IPS-11a (cell line): ENCODE data around the gene C12orf76.

Source experiments
- H3K4me3 ChIP-seq: one replicate; pipeline ENCODE4 v1.5.1; 2013; ENCODE audit warnings: low read depth, low read length, control low read depth

The C12orf76 gene

DNA sequence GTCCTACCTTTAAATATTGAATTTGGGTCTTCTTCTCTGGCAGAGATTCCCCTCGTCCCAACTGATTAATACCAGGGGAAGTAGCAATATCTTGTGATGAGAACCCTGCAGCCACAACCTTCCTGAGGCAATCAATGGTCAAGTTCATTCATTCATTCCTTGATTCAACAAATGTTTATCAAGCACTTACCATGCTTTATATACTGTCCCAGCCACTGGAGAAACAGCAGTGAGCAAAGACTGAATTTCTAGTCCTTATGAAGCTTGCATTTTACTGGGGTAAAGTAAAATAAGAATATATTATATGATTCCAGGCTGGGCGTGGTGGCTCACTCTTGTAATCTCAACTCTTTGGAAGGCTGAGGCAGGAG, 51.9 kb downstream of the C12orf76 start:
- H3K4me3 ChIP-seq: peak overlapping the region; percentile 87

DNA sequence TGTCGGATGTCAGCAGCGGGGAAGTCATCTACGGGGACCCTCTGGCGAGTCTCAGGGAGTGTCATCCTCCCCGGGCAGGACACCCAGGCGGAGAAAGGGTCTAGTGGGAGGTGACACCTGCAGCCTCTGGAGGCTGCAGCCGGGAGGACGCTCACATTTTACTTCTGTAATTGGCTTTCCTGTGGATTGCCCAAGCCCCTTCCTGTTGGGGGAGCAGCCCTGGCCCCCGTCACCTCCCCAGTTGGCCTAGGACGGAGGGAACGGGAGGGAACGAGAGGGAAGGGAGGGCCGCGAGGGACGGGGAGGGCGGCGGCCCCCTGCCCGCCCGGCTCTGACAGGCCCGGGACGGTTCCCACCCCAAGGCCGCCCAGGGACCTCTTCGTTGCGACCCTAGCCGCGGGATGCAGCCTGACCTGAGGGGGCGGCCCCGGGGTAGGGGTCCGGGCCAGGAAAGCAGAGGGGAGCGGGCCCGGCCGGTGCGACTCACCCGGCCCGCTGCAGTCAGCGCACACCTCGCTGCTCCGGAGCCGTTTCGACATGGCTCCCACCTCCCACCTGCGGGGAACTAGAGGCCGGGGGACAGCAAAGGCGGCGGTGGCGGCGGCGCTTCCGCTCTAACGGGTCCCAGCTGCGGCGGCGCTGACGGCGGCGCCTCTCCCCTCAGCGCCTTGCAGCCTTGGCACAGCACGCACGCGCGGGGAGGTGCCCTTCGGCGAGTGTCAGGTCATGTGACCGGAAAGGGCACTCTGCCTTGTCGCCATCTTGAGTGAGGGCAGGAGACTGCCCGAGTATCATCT, 52.4 kb downstream of the C12orf76 start, which contains the start of gene GIT2:
GIT2 (minus strand) TSS at position 683 of the 797 bp plus-strand sequence; CDS start at position 539, 144 bp downstream.
- H3K4me3 ChIP-seq: peak within 1 kb of the TSS; percentile 87

DNA sequence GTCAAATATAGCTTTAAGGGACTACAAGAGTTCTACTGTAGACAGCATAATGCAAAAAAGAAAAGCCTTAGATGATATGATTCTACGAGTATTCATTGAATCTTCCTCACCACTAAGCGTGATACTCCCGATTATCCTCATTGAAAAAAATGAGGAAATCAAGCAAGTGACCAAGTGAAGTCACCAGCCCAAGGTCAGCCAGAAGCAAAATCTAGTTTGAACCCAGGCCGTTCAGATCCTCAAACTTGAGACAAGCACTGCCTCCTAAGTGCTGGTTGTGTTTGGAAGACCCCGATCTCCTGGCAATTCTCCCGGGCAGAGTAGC, 53.0 kb downstream of the C12orf76 start:
- peak overlapping the region; percentile 87 for H3K4me3 ChIP-seq

DNA sequence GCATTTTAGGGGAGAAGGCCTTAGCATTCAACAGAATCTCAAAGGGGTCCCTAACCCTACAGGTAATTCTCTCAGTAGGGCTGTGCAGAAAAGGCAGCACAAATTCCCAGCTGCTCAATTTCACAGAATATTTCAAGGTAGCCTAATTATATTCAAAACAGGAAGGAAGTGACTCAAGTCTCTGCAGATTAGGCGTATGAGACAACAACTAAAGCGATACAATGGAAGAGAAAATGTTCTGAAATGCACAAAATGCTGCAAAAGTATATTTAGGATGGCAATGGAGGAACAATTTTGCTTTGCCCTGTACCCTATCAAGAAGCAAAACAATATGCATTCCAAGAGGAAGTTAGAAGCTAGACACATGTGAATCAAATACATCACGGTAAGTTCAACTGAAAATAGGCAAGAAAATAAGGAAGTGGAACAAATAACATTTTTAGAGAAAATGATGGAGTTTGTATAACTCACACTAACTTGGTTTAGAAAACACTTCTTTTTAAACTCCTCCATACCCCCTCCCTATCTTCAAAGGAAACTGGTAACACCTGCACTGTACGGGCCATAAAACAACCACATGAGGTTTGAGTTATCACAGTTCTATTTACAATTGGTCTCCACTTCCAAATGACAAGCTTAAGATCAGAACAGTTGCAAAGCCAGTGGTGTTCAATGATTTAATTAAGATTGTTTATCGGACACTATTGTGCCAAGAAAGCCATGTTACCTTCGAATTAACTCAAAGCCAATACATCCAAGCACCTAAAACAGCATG, 53.7 kb downstream of the C12orf76 start:
- H3K4me3 ChIP-seq: no peak overlapping the region

DNA sequence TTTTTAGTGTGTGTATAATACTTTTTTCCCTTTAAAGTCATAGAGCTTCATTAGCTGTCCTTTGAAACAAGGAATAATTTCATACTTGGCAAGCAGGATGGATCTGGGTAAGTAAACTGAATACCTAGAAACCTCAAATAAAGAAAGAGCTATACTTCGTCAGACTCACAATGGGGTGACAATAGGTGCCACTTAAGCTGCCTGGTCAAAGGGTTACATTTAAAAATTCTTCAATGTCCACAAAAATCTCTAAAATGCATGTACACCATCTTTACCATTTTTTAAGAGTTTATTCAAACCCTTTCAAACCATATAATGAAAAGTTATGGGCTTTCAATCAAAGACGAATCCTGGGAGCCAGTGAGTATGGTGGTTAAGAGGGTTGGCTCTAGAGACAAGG, 55.2 kb downstream of the C12orf76 start:
- no peak overlapping the region for H3K4me3 ChIP-seq

DNA sequence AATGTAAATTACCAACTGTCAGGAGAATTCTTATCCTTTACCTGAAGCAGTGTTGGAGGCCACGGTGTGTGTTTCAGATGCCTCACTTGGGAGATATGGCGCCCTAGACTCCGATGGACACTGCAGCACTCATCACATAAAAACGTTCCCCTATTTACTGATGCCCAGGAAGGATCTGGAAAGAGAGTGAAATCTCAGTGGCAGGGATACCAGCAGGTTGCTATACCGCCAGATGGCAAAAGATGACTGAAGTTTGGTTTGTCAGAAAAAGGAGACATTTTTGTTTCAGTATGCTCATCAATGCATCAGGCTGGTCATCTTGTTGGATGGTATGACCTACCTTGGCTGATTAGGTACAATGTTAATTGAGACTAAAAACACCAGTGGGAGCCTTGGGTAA, 56.7 kb downstream of the C12orf76 start:
- no peak overlapping the region for H3K4me3 ChIP-seq
